ENCODE measurements around the gene CLCF1. TPM values are rescaled to one million over a fixed set of nuclear protein-coding genes. Genes with fewer than 3 reads are reported as not detected.

CLCF1 gene
- total and polyA plus RNA-seq, 2 donors (not counting 3 experiments of a cell fraction or from before 2014, with no cell fraction given) = 5.8 to 6.5 TPM

GRCh38 chr11:67337257-67337656 is 36.1 kb downstream of the CLCF1 start:
- no peaks in the 10 kb centered on the region for H3K4me1 ChIP-seq (ENCODE audit: control insufficient read depth, extremely low read depth, insufficient read depth, low read length)
- BruUV-seq (replicated peaks) = no TSS peak
- no peaks in the 10 kb centered on the region for H3K36me3 ChIP-seq (ENCODE audit: control insufficient read depth in 2 of 2, extremely low read depth in 1 of 2, insufficient read depth in 2 of 2, low read length in 2 of 2)
- H3K4me3 ChIP-seq (replicated peaks in 1 of 3; ENCODE audit: insufficient read depth in 1 of 3, low read depth in 1 of 3, low read length in 3 of 3) = no peak overlapping the region
- DNase-seq (ENCODE audit: low read depth, low spot score) (no peak), FAIRE-seq (no peak)
- H3K27me3 ChIP-seq (ENCODE audit: control insufficient read depth in 2 of 2, insufficient read depth in 2 of 2, low read length in 2 of 2) = no peaks in the 10 kb centered on the region
- no peak overlapping the region for H3K4me2 ChIP-seq (ENCODE audit: insufficient read depth, low read length)
- no peak overlapping the region for H2AFZ ChIP-seq (ENCODE audit: low read depth, low read length)
- H4K20me1 ChIP-seq (replicated peaks; ENCODE audit: control insufficient read depth, extremely low read depth, insufficient read depth, low read length) = no peaks in the 10 kb centered on the region
- H3K9me3 ChIP-seq (replicated peaks; ENCODE audit: control insufficient read depth, insufficient read depth, low read length) = no peaks in the 10 kb centered on the region
- intact Hi-C loops (cut with micrococcal nuclease) = no loop called here
- TF ChIP-seq CTCF (IDR thresholded peaks at IDR 0.05; ENCODE audit: extremely low read depth in 1 of 2, insufficient read depth in 1 of 2, low read depth in 1 of 2, low read length in 2 of 2) (no peak), FOS (IDR thresholded peaks at IDR 0.05; ENCODE audit: borderline replicate concordance, insufficient read depth, low read length) (no peak), POLR2A (IDR thresholded peaks at IDR 0.05; ENCODE audit: low read depth, low read length) (no peak)
- TF ChIP-seq, protein P1, sequence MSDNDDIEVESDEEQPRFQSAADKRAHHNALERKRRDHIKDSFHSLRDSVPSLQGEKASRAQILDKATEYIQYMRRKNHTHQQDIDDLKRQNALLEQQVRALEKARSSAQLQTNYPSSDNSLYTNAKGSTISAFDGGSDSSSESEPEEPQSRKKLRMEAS (IDR thresholded peaks at IDR 0.05; ENCODE audit: insufficient read depth, insufficient read length) = no peak
- POLR2A ChIA-PET = no interaction called here
- H3K79me2 ChIP-seq (ENCODE audit: control insufficient read depth, insufficient read depth, low read length) = no peaks in the 10 kb centered on the region
- H3K27ac ChIP-seq (ENCODE audit: insufficient read depth, low read depth, low read length) = no peak overlapping the region
- no peaks in the 10 kb centered on the region for H3K9me1 ChIP-seq (replicated peaks; ENCODE audit: control insufficient read depth, extremely low read depth, insufficient read depth, low read length)
- CTCF ChIA-PET = interaction anchor here (1.0 to 2.8 kb wide), 3 partner anchors 9 to 45 kb away, joined by 5 to 12 read pairs (median 5); no protein-coding TSS in a partner anchor
- dilution Hi-C loops (cut with MboI; ENCODE audit: extremely low pct_ligation_motif_present, low sequenced_read_pairs) = no loop called here
- no peak overlapping the region for H3K9ac ChIP-seq (replicated peaks; ENCODE audit: extremely low read depth, insufficient read depth, low read length)

GRCh38 chr11:67332081-67332691 is 41.2 kb downstream of the CLCF1 start:
- ChIA-PET POLR2A (interaction anchor here (0.8 kb wide), 1 partner anchor 62 kb away, joined by 5 read pairs; no protein-coding TSS in a partner anchor), CTCF (interaction anchor here (0.9 to 2.5 kb wide), 7 partner anchors 12 to 71 kb away, joined by 3 to 6 read pairs (median 4); no protein-coding TSS in a partner anchor)
- H3K36me3 ChIP-seq (ENCODE audit: control insufficient read depth in 2 of 2, extremely low read depth in 1 of 2, insufficient read depth in 2 of 2, low read length in 2 of 2) = no peaks in the 10 kb centered on the region
- DNase-seq (ENCODE audit: low read depth, low spot score) = peak; percentile 37
- intact Hi-C loops (cut with micrococcal nuclease) = no loop called here
- H3K79me2 ChIP-seq (ENCODE audit: control insufficient read depth, insufficient read depth, low read length) = no peaks in the 10 kb centered on the region
- no peak overlapping the region for H3K27ac ChIP-seq (ENCODE audit: insufficient read depth, low read depth, low read length)
- no peaks in the 10 kb centered on the region for H3K4me1 ChIP-seq (ENCODE audit: control insufficient read depth, extremely low read depth, insufficient read depth, low read length)
- no peaks in the 10 kb centered on the region for H3K27me3 ChIP-seq (ENCODE audit: control insufficient read depth in 2 of 2, insufficient read depth in 2 of 2, low read length in 2 of 2)
- H3K9ac ChIP-seq (replicated peaks; ENCODE audit: extremely low read depth, insufficient read depth, low read length) = no peak overlapping the region
- dilution Hi-C loops (cut with MboI; ENCODE audit: extremely low pct_ligation_motif_present, low sequenced_read_pairs) = no loop called here
- no peak for TF ChIP-seq EZH2 (IDR thresholded peaks at IDR 0.05; ENCODE audit: borderline replicate concordance, low read depth, low read length, severe bottlenecking)
- TF ChIP-seq, protein P1 (IDR thresholded peaks at IDR 0.05; ENCODE audit: insufficient read depth, insufficient read length) = no peak
- TF ChIP-seq JUN (IDR thresholded peaks at IDR 0.05; ENCODE audit: borderline replicate concordance, insufficient read depth, insufficient read length, low read depth) = no peak
- no peak for TF ChIP-seq POLR2A (IDR thresholded peaks at IDR 0.05; ENCODE audit: low read depth, low read length)
- no peak for TF ChIP-seq GATA2 (IDR thresholded peaks at IDR 0.05; ENCODE audit: insufficient read depth, insufficient read length, low read depth, low read length)
- TF ChIP-seq POLR2AphosphoS5 (IDR thresholded peaks at IDR 0.05; ENCODE audit: insufficient read depth, low read depth, low read length) = no peak
- TF ChIP-seq MYC (IDR thresholded peaks at IDR 0.05; ENCODE audit: low read depth, low read length) = no peak
- no peak for TF ChIP-seq CTCF (IDR thresholded peaks at IDR 0.05; ENCODE audit: extremely low read depth in 1 of 2, insufficient read depth in 1 of 2, low read depth in 1 of 2, low read length in 2 of 2)
- TF ChIP-seq FOS (IDR thresholded peaks at IDR 0.05; ENCODE audit: borderline replicate concordance, insufficient read depth, low read length) = no peak
- no peaks in the 10 kb centered on the region for H4K20me1 ChIP-seq (replicated peaks; ENCODE audit: control insufficient read depth, extremely low read depth, insufficient read depth, low read length)
- no TSS peak for BruUV-seq (replicated peaks)
- H3K4me3 ChIP-seq (replicated peaks in 1 of 3; ENCODE audit: insufficient read depth in 1 of 3, low read depth in 1 of 3, low read length in 3 of 3) = no peak overlapping the region
- H3K9me1 ChIP-seq (replicated peaks; ENCODE audit: control insufficient read depth, extremely low read depth, insufficient read depth, low read length) = no peaks in the 10 kb centered on the region
- FAIRE-seq = no peak
- H3K9me3 ChIP-seq (replicated peaks; ENCODE audit: control insufficient read depth, insufficient read depth, low read length) = no peaks in the 10 kb centered on the region
- H2AFZ ChIP-seq (ENCODE audit: low read depth, low read length) = no peak overlapping the region
- no peak overlapping the region for H3K4me2 ChIP-seq (ENCODE audit: insufficient read depth, low read length)

Data from endothelial cell of umbilical vein (primary cell).